OCI-LY7 (cell line): ENCODE measurements around the gene IQCK.

Experiments
- EZH2phosphoT487 ChIP-seq: fragments of 200-600 bp; sonication (generic); IDR thresholded peaks from 2 replicates; pipeline ENCODE4 v1.6.1; 2018; ENCODE audit warnings: low read depth, borderline replicate concordance, mild to moderate bottlenecking, mixed run types, antibody characterized with exemption, low read length, moderate library complexity, mixed read lengths
- TF ChIP-seq, protein P1 (sequence below): fragments of 200-600 bp; sonication (generic); conservative IDR thresholded peaks from 2 replicates; pipeline ENCODE4 v1.5.1; 2014; ENCODE audit warnings: mild to moderate bottlenecking, antibody characterized with exemption, low read length, moderate library complexity, mixed read lengths

DNA sequence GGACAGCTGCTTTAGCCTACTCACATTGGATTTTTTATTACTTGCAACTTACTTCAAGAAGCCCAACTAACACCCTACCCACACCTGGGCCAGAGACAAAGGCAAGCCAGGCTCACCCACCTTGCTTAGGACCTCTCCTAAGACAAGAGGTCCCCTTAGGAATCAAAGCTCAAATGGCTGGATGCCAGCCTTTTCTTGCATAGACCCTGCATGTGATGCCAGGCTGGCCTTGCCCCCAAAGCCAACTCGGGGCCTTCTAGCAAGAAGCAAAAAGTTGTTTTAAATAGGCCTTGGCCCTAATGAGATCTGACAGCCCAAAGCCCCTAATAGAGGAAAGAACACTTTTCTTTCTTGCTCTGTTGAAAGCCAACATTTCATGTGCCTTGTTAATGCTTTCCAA, 145.9 kb downstream of the IQCK start:
- TF ChIP-seq, protein P1, sequence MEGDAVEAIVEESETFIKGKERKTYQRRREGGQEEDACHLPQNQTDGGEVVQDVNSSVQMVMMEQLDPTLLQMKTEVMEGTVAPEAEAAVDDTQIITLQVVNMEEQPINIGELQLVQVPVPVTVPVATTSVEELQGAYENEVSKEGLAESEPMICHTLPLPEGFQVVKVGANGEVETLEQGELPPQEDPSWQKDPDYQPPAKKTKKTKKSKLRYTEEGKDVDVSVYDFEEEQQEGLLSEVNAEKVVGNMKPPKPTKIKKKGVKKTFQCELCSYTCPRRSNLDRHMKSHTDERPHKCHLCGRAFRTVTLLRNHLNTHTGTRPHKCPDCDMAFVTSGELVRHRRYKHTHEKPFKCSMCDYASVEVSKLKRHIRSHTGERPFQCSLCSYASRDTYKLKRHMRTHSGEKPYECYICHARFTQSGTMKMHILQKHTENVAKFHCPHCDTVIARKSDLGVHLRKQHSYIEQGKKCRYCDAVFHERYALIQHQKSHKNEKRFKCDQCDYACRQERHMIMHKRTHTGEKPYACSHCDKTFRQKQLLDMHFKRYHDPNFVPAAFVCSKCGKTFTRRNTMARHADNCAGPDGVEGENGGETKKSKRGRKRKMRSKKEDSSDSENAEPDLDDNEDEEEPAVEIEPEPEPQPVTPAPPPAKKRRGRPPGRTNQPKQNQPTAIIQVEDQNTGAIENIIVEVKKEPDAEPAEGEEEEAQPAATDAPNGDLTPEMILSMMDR, result no peak
- no peak for TF ChIP-seq EZH2phosphoT487
